Stomach (tissue), 9 donors: ENCODE measurements around the gene WWP2. TPM values are rescaled to one million over a fixed set of nuclear protein-coding genes. Genes with fewer than 3 reads are reported as not detected.
"Not testable (repeated sequence)": the region's sequence is repeated elsewhere in the genome, so short reads cannot be mapped to it uniquely, and the experiment has no call there.

Experiments used
- DNase-seq, 2 donors: peaks; one replicate each; pipeline versions ENCODE4 v3.0.0 to v3.0.0-alpha.2; 2013 to 2019
- H3K27ac ChIP-seq, 5 donors: fragments of 200-600 bp in 4 of 5; sonication (generic) in 4 of 5; one replicate each; pipeline ENCODE4 v1.5.1; 2013 to 2019; ENCODE audit warnings: mild to moderate bottlenecking in 1 of 5, moderate library complexity in 1 of 5
- H3K27me3 ChIP-seq, 3 donors: fragments of 200-600 bp; sonication (generic); one replicate each; pipeline ENCODE4 v1.5.1; 2017 to 2019; ENCODE audit warnings: mixed run types in 1 of 3
- H3K36me3 ChIP-seq, 4 donors: fragments of 200-600 bp; sonication (generic); 1 replicate in 3 of 4; 2 replicates in 1 of 4; pipeline ENCODE4 v1.5.1; 2016 to 2019
- H3K4me1 ChIP-seq, 4 donors: fragments of 200-600 bp; sonication (generic); one replicate each; pipeline ENCODE4 v1.5.1; 2016 to 2019
- H3K4me3 ChIP-seq, 4 donors: fragments of 200-600 bp; sonication (generic) in 3 of 4; one replicate each; pipeline ENCODE4 v1.5.1; 2016 to 2019; ENCODE audit warnings: mild to moderate bottlenecking in 1 of 4
- H3K9me3 ChIP-seq, 4 donors: fragments of 200-600 bp; sonication (generic); one replicate each; pipeline ENCODE4 v1.5.1; 2016 to 2019
- CTCF ChIP-seq, 7 experiments: fragments of 450-650 bp in 4 of 7; fragments of 200-600 bp in 3 of 7; sonication (generic) in 3 of 7; IDR thresholded peaks; one replicate each; pipeline ENCODE4 v1.5.1; 2016 to 2019; ENCODE audit warnings: antibody characterized with exemption in 7 of 7, control low read depth in 2 of 7, mild to moderate bottlenecking in 1 of 7
- EP300 ChIP-seq: sonication (generic); formaldehyde crosslinking; IDR thresholded peaks from one replicate; pipeline ENCODE4 v1.6.1; 2017; ENCODE audit warnings: antibody characterized with exemption
- POLR2A ChIP-seq, 4 donors: fragments of 450-650 bp; IDR thresholded peaks; one replicate each; pipeline ENCODE4 v1.6.1; 2016; ENCODE audit warnings: antibody characterized with exemption in 4 of 4, control low read depth in 2 of 4, mild to moderate bottlenecking in 1 of 4, moderate library complexity in 1 of 4
- POLR2AphosphoS5 ChIP-seq, 3 donors: sonication (generic); formaldehyde crosslinking; IDR thresholded peaks; one replicate each; pipeline ENCODE4 v1.6.1; 2016; ENCODE audit warnings: antibody characterized with exemption in 3 of 3
- WGBS, 5 donors: extraction: QIAGEN DNeasy Blood & Tissue Kit in 3 of 5; methylation state at CpG; one replicate each; pipeline versions ENCODE4 v1.1.5 to v1.1.7; 2013 to 2018; 5-methylcytosine and 5-hydroxymethylcytosine counted together
- intact Hi-C: fragments of 100-400 bp; cut with DNase I; formaldehyde crosslinking; loops from one replicate; pipeline ENCODE4 v1.15.1; 2023; ENCODE audit warnings: low total_unique reads
- polyA plus RNA-seq, 3 donors: library from polyadenylated mRNA; stranded (reverse); fragments of 200-250 nt; gene quantifications; one replicate each; pipeline ENCODE4 v1.2.3, GENCODE V29; 2013
- total RNA-seq, 5 donors: library from RNA; depleted of rRNA; stranded (reverse); fragments of >200 nt; gene quantifications; one replicate each; pipeline versions ENCODE4 v1.1.0 to v1.2.3, GENCODE V29; 2014 to 2016
- donor health status: healthy with polysubstance abuse.
- donor health status: Bipolar disorder and iron deficiency.
- donor health status: healthy.

WWP2 gene
- total and polyA plus RNA-seq, 8 donors, result 16.0 to 442 (median 35.2) TPM

- WGBS, 5 donors, result 0 to 3% (median 1%) methylated on average over 14 to 58 of the region's 58 CpGs
- intact Hi-C loops, result no loop called here
- Histone ChIP-seq H3K4me3 (peak within 1 kb of the TSS; percentile 86 to 96 (median 91)), H3K36me3 (peaks cover 17 to 32% (median 29%) of the 10 kb centered on the region in 4 donors), H3K9me3 (no peaks in the 10 kb centered on the region), H3K4me1 (peaks cover 14 to 28% (median 23%) of the 10 kb centered on the region in 4 donors), H3K27ac (peak within 1 kb of the TSS; percentile 65 to 83 (median 79)), H3K27me3 (no peaks in the 10 kb centered on the region)
- DNase-seq, result peak; percentile 97 to 99
- no peak for TF ChIP-seq EP300
- peak in 6 of 7 experiments; percentile 86 to 100 (median 98) for TF ChIP-seq CTCF (IDR thresholded peaks at IDR 0.05)
- peak; percentile 69 to 95 (median 76) for TF ChIP-seq POLR2AphosphoS5 (IDR thresholded peaks at IDR 0.05)
- no peak for TF ChIP-seq POLR2A (IDR thresholded peaks at IDR 0.05)
These were observed 7.4 kb upstream of the WWP2 start, which contains the start of gene NOB1 for GRCh38 chr16:69754469-69755310. Gene NOB1 (minus strand): TSS chr16:69754926. CDS start chr16:69754910, 16 bp downstream.

- Histone ChIP-seq H3K4me1 (peaks cover 15 to 35% (median 27%) of the 10 kb centered on the region in 4 donors), H3K4me3 (no peak overlapping the region), H3K27me3 (no peaks in the 10 kb centered on the region), H3K36me3 (peaks cover 3 to 11% (median 8%) of the 10 kb centered on the region in 4 donors), H3K27ac (no peak overlapping the region), H3K9me3 (no peaks in the 10 kb centered on the region)
- intact Hi-C loops, result no loop called here
- TF ChIP-seq CTCF (IDR thresholded peaks at IDR 0.05) (no peak), POLR2A (IDR thresholded peaks at IDR 0.05) (no peak), POLR2AphosphoS5 (IDR thresholded peaks at IDR 0.05) (no peak), EP300 (no peak)
- DNase-seq, result no peak
- WGBS, 5 donors, result 83 to 91% (median 89%) methylated on average over 10 of the region's 10 CpGs
These were observed 5.4 kb upstream of the WWP2 start for GRCh38 chr16:69756705-69757104.

DNA sequence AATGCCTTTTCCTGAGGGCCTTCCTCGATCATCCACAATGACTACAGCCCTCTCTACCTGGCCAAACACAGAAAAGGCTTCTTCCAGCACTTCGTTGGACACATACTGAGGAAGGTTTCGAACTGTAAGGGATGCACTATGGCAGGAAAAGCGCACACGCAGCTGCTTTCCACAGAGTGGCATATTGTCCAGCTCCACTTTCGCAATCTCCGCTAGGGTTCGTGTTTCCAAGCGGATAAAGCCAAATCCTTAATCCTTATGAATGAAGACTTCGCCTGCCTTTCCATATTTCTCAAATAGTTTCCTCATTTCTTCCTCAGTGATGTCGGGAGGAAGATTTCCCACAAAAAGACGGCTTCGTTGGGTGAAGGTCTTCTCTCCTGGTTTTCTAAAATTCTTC, 4.8 kb upstream of the WWP2 start:
- H3K27ac ChIP-seq, H3K4me3 ChIP-seq, H3K9me3 ChIP-seq, DNase-seq, intact Hi-C loops, H3K36me3 ChIP-seq, H3K27me3 ChIP-seq: not testable (repeated sequence)
- 80 to 86% (median 83%) methylated on average over 13 of the region's 13 CpGs for WGBS, 5 donors
- peaks cover 18 to 35% (median 29%) of the 10 kb centered on the region in 4 donors for H3K4me1 ChIP-seq

DNA sequence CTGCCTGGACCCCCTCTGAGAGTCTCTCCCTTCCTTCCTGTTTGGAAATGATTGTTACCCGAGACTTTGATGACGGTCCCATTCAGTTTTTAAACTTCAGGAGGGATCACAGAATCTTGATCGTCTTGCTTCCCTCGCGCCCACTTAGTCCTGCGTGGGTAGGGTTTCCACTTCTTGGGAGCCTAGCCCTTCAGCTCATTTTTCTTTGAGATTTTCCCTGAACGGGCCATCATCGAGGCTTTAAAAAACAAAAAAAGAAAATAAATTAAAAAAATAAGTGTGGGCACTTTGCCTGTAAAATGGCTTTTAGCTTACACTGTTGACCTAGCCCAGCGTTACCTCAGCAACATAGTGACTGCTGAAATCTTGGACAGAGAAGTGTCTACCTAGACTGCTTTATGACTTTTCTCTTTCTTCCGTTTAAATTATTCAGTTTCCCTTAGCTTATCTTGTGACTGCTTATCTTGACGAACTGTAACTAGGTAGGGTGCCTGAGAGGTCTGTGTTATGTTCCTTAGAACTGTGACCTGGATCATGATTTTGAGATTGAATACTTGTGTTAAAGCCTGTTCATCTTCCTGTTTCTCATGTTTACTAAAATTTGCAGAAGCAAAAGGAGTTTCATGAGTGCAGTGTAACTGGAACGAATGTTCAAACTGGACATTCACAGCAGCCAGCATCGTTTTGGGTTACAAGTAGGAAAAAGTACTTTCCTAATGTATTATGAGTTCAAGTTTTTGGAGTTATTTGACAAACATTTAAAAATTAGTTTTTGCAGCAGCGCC, 874 bp downstream of the WWP2 start:
- Histone ChIP-seq H3K27me3 (no peaks in the 10 kb centered on the region), H3K27ac (peak overlapping the region; percentile 93 to 97 (median 94)), H3K36me3 (no peaks in the 10 kb centered on the region), H3K4me1 (peaks cover 16 to 50% (median 36%) of the 10 kb centered on the region in 4 donors), H3K9me3 (no peaks in the 10 kb centered on the region), H3K4me3 (peak overlapping the region; percentile 82 to 96 (median 94))
- intact Hi-C loops, result no loop called here
- peak in 1 of 2 donors; percentile 74 for DNase-seq
- 2 to 5% (median 4%) methylated on average over 14 of the region's 14 CpGs for whole genome bisulfite sequencing, 5 donors
- TF ChIP-seq POLR2A (IDR thresholded peaks at IDR 0.05), result no peak
- TF ChIP-seq POLR2AphosphoS5 (IDR thresholded peaks at IDR 0.05), result peak in 1 of 3 donors; percentile 6
- TF ChIP-seq CTCF (IDR thresholded peaks at IDR 0.05), result no peak
- TF ChIP-seq EP300, result no peak
